ENCODE results near the gene SULT1A3. TPM values are rescaled to one million over a fixed set of nuclear protein-coding genes. Genes with fewer than 3 reads are reported as not detected.
"Not testable (repeated sequence)": the region's sequence is repeated elsewhere in the genome, so short reads cannot be mapped to it uniquely, and the experiment has no call there.

Gene SULT1A3
- total and polyA plus RNA-seq, 2 donors (not counting 1 experiment from before 2014, with no cell fraction given) = 33.2 to 36.8 TPM

- CTCF ChIA-PET; H3K27ac ChIP-seq (ENCODE audit: low read length in 2 of 2); H3K9me3 Mint-ChIP-seq (ENCODE audit: insufficient read depth); H3K9ac ChIP-seq (ENCODE audit: low read length); H4K20me1 ChIP-seq (ENCODE audit: control insufficient read depth, insufficient read depth, low read length, poor library complexity, severe bottlenecking); DNase-seq; H3K4me1 ChIP-seq (ENCODE audit: control insufficient read depth in 2 of 2, insufficient read depth in 2 of 2, low read length in 2 of 2); H3K4me1 Mint-ChIP-seq; H3K4me3 Mint-ChIP-seq; H3K36me3 ChIP-seq (replicated peaks in 1 of 2; ENCODE audit: control extremely low read depth in 1 of 2, control insufficient read depth in 1 of 2, extremely low read depth in 1 of 2, insufficient read depth in 2 of 2, low read length in 1 of 2); H3K79me2 ChIP-seq (ENCODE audit: control insufficient read depth, insufficient read depth, low read length); H3K27ac Mint-ChIP-seq; POLR2A ChIA-PET; H2AFZ ChIP-seq (ENCODE audit: insufficient read depth, low read depth, low read length, poor library complexity, severe bottlenecking); H3K4me2 ChIP-seq (replicated peaks; ENCODE audit: low read depth, low read length, poor library complexity, severe bottlenecking); intact Hi-C loops (cut with micrococcal nuclease); H3K27me3 ChIP-seq (replicated peaks in 1 of 4; ENCODE audit: control extremely low read depth in 1 of 4, control insufficient read depth in 3 of 4, insufficient read depth in 4 of 4, low read length in 3 of 4); H3K4me3 ChIP-seq (ENCODE audit: control extremely low read depth in 1 of 5, extremely low read depth in 1 of 5, insufficient read depth in 1 of 5, low read depth in 2 of 5, low read length in 4 of 5); H3K27me3 Mint-ChIP-seq; H3K9me3 ChIP-seq (ENCODE audit: control extremely low read depth in 1 of 3, control insufficient read depth in 2 of 3, insufficient read depth in 1 of 3, low read length in 2 of 3): not testable (repeated sequence)
- WGBS (ENCODE audit: insufficient coverage) = no CpG with 5 or more reads among the region's 9 CpGs
- ATAC-seq (ENCODE audit: low read depth) = peak; percentile 56
These were observed 8.1 kb downstream of the SULT1A3 start for GRCh38 chr16:30207063-30207704.

DNA sequence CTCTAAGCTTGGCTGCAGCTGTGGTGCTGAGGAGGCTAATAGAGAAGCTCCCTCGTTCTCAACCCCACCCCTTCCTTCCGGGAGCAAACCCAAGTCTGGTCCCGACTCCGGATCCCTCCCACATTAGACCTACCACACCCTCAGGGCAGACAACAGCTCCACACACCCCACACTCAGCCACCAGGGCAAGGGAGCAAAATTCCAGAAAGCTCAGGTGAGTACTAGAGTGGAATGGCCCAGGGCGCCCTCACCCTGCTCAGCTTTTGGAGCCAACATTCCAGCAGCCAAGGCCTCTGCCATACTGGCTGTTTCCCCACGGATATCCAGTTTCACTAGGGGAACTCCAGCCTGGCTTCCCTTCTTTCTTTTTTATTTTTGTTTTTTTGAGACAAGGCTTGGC, 10.0 kb downstream of the SULT1A3 start:
- H3K9me3 Mint-ChIP-seq (ENCODE audit: insufficient read depth); H3K36me3 ChIP-seq (replicated peaks in 1 of 2; ENCODE audit: control extremely low read depth in 1 of 2, control insufficient read depth in 1 of 2, extremely low read depth in 1 of 2, insufficient read depth in 2 of 2, low read length in 1 of 2); H4K20me1 ChIP-seq (ENCODE audit: control insufficient read depth, insufficient read depth, low read length, poor library complexity, severe bottlenecking); ATAC-seq (ENCODE audit: low read depth); POLR2A ChIA-PET; H3K4me1 ChIP-seq (ENCODE audit: control insufficient read depth in 2 of 2, insufficient read depth in 2 of 2, low read length in 2 of 2); DNase-seq; H3K4me3 ChIP-seq (ENCODE audit: control extremely low read depth in 1 of 5, extremely low read depth in 1 of 5, insufficient read depth in 1 of 5, low read depth in 2 of 5, low read length in 4 of 5); intact Hi-C loops (cut with micrococcal nuclease); H3K27me3 Mint-ChIP-seq; H2AFZ ChIP-seq (ENCODE audit: insufficient read depth, low read depth, low read length, poor library complexity, severe bottlenecking); H3K79me2 ChIP-seq (ENCODE audit: control insufficient read depth, insufficient read depth, low read length); H3K27ac ChIP-seq (ENCODE audit: low read length in 2 of 2); H3K27me3 ChIP-seq (replicated peaks in 1 of 4; ENCODE audit: control extremely low read depth in 1 of 4, control insufficient read depth in 3 of 4, insufficient read depth in 4 of 4, low read length in 3 of 4); H3K27ac Mint-ChIP-seq; CTCF ChIA-PET; H3K9me3 ChIP-seq (ENCODE audit: control extremely low read depth in 1 of 3, control insufficient read depth in 2 of 3, insufficient read depth in 1 of 3, low read length in 2 of 3); H3K4me3 Mint-ChIP-seq; H3K4me2 ChIP-seq (replicated peaks; ENCODE audit: low read depth, low read length, poor library complexity, severe bottlenecking); H3K9ac ChIP-seq (ENCODE audit: low read length); H3K4me1 Mint-ChIP-seq: not testable (repeated sequence)
- no CpG with 5 or more reads among the region's 6 CpGs for WGBS (ENCODE audit: insufficient coverage)

- H3K9ac ChIP-seq (ENCODE audit: low read length); POLR2A ChIA-PET; H4K20me1 ChIP-seq (ENCODE audit: control insufficient read depth, insufficient read depth, low read length, poor library complexity, severe bottlenecking): not testable (repeated sequence)
These were observed 12.4 kb downstream of the SULT1A3 start for GRCh38 chr16:30211414-30211813.

DNA sequence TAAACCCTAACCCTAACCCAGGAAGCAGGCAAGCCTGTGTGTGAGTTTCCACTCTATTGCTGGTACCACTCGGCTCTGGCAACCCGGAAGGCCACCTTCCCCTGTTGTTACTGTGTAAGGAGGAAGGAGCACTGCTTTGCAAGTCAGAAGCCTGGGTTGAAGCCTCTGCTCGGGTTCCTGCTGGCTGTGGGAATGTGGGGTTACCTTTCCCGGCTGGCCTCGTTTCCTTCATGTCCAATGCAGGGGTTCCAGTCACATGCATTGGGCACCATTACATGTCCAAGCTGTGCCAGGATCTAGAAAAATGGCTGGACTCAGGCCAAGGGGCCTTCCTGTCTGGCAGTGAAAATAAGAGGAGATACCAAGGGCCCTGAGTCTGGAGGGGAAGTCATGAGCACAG, 18.0 kb downstream of the SULT1A3 start:
- H3K27me3 ChIP-seq (replicated peaks in 1 of 4; ENCODE audit: control extremely low read depth in 1 of 4, control insufficient read depth in 3 of 4, insufficient read depth in 4 of 4, low read length in 3 of 4); ATAC-seq (ENCODE audit: low read depth); DNase-seq; H3K4me3 Mint-ChIP-seq; H3K4me2 ChIP-seq (replicated peaks; ENCODE audit: low read depth, low read length, poor library complexity, severe bottlenecking); H3K4me1 ChIP-seq (ENCODE audit: control insufficient read depth in 2 of 2, insufficient read depth in 2 of 2, low read length in 2 of 2); H3K36me3 ChIP-seq (replicated peaks in 1 of 2; ENCODE audit: control extremely low read depth in 1 of 2, control insufficient read depth in 1 of 2, extremely low read depth in 1 of 2, insufficient read depth in 2 of 2, low read length in 1 of 2); H3K27ac ChIP-seq (ENCODE audit: low read length in 2 of 2); H3K27ac Mint-ChIP-seq; H2AFZ ChIP-seq (ENCODE audit: insufficient read depth, low read depth, low read length, poor library complexity, severe bottlenecking); H3K27me3 Mint-ChIP-seq; CTCF ChIA-PET; H3K9me3 Mint-ChIP-seq (ENCODE audit: insufficient read depth); POLR2A ChIA-PET; H4K20me1 ChIP-seq (ENCODE audit: control insufficient read depth, insufficient read depth, low read length, poor library complexity, severe bottlenecking); H3K9ac ChIP-seq (ENCODE audit: low read length); H3K4me3 ChIP-seq (ENCODE audit: control extremely low read depth in 1 of 5, extremely low read depth in 1 of 5, insufficient read depth in 1 of 5, low read depth in 2 of 5, low read length in 4 of 5); H3K9me3 ChIP-seq (ENCODE audit: control extremely low read depth in 1 of 3, control insufficient read depth in 2 of 3, insufficient read depth in 1 of 3, low read length in 2 of 3); H3K79me2 ChIP-seq (ENCODE audit: control insufficient read depth, insufficient read depth, low read length); intact Hi-C loops (cut with micrococcal nuclease); H3K4me1 Mint-ChIP-seq: not testable (repeated sequence)
- no CpG with 5 or more reads among the region's 5 CpGs for WGBS (ENCODE audit: insufficient coverage)

More at GRCh38 chr16:30211414-30211813, 12.4 kb downstream of the SULT1A3 start:
- H2AFZ ChIP-seq (ENCODE audit: insufficient read depth, low read depth, low read length, poor library complexity, severe bottlenecking); H3K4me2 ChIP-seq (replicated peaks; ENCODE audit: low read depth, low read length, poor library complexity, severe bottlenecking); H3K4me3 Mint-ChIP-seq; intact Hi-C loops (cut with micrococcal nuclease); DNase-seq; H3K9me3 Mint-ChIP-seq (ENCODE audit: insufficient read depth); H3K4me1 Mint-ChIP-seq; H3K27me3 ChIP-seq (replicated peaks in 1 of 4; ENCODE audit: control extremely low read depth in 1 of 4, control insufficient read depth in 3 of 4, insufficient read depth in 4 of 4, low read length in 3 of 4); H3K79me2 ChIP-seq (ENCODE audit: control insufficient read depth, insufficient read depth, low read length); H3K9me3 ChIP-seq (ENCODE audit: control extremely low read depth in 1 of 3, control insufficient read depth in 2 of 3, insufficient read depth in 1 of 3, low read length in 2 of 3); H3K27me3 Mint-ChIP-seq; H3K4me1 ChIP-seq (ENCODE audit: control insufficient read depth in 2 of 2, insufficient read depth in 2 of 2, low read length in 2 of 2); CTCF ChIA-PET; H3K4me3 ChIP-seq (ENCODE audit: control extremely low read depth in 1 of 5, extremely low read depth in 1 of 5, insufficient read depth in 1 of 5, low read depth in 2 of 5, low read length in 4 of 5); H3K27ac Mint-ChIP-seq; H3K27ac ChIP-seq (ENCODE audit: low read length in 2 of 2); H3K36me3 ChIP-seq (replicated peaks in 1 of 2; ENCODE audit: control extremely low read depth in 1 of 2, control insufficient read depth in 1 of 2, extremely low read depth in 1 of 2, insufficient read depth in 2 of 2, low read length in 1 of 2); ATAC-seq (ENCODE audit: low read depth): not testable (repeated sequence)
- WGBS (ENCODE audit: insufficient coverage) = no CpG with 5 or more reads among the region's 4 CpGs
